ENCODE data around the gene DALRD3. TPM values are rescaled to one million over a fixed set of nuclear protein-coding genes. Genes with fewer than 3 reads are reported as not detected.

Gene DALRD3
- total RNA-seq, 2 donors from 2014 or later = 22.9 to 27.1 TPM

GRCh38 chr3:49025005-49025792, 6.8 kb upstream of the DALRD3 start:
- Mint-ChIP-seq H3K27ac (peak overlapping the region; percentile 85 to 97), H3K36me3 (peaks cover 75 to 81% of the 10 kb centered on the region in 2 donors), H3K9me3 (no peaks in the 10 kb centered on the region)
- DNase-seq (ENCODE audit: low spot score in 2 of 2) (no peak), ATAC-seq (no peak)

DNA sequence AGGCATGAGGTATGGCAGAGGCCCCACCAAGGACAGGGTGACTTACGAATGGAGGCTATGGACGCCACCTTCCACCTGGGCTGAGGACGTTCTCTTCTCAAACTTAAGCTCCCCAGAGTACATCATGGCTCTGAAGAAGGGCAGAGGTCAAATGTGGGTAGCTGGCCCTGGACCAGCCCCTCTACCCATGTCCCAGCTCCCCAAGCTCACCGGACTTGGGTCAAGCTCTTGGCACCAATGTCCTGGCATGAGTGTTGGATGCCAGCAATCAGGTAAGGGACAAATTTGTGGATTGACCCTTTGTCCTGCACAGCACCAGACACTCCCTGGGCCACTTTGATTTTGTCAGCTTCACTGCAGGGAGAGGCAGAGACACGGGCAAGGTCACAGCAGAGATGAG, 6.1 kb upstream of the DALRD3 start:
- H3K27ac Mint-ChIP-seq = peak overlapping the region in 1 of 2 donors; percentile 97
- ATAC-seq = no peak
- DNase-seq (ENCODE audit: low spot score in 2 of 2) = no peak
- H3K36me3 Mint-ChIP-seq = peaks cover 75 to 83% of the 10 kb centered on the region in 2 donors
- H3K9me3 Mint-ChIP-seq = no peaks in the 10 kb centered on the region

DNA sequence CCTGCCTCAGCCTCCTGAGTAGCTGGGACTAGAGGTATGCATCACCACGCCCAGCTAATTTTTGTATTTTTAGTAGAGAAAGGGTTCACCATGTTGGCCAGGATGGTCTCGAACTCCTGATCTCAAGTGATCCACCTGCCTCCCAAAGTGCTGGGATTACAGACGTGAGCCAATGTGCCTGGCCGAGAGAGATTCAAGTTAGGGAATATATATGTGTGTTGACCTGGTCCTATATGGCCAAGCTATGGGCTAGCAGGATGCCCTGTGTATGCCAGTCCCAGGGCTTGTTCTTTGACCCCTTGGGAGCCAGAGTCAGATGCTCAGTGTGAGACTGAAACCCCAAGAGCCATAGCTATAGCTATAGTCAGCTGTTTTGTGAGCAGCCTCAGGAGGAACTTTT, 5.4 kb upstream of the DALRD3 start:
- DNase-seq (ENCODE audit: low spot score in 2 of 2) (no peak), ATAC-seq (no peak)
- Mint-ChIP-seq H3K9me3 (no peaks in the 10 kb centered on the region), H3K27ac (peak overlapping the region; percentile 97 to 98), H3K36me3 (peaks cover 69 to 76% of the 10 kb centered on the region in 2 donors)

DNA sequence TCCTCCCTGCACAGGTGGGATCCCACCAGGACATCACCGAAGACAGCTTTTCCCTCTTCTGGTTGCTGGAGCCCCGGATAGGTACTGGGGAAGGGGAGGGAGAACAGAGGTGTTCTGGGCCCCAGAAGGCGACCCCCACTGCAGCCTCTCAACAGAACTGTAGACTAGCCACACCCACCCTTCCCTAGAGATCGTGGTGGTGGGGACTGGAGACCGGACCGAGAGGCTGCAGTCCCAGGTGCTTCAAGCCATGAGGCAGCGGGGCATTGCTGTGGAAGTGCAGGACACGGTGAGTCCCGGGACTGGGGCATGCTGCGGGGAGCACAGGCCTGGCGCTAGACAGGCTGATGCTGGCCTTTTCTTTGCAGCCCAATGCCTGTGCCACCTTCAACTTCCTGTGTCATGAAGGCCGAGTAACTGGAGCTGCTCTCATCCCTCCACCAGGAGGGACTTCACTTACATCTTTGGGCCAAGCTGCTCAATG, 4.3 kb upstream of the DALRD3 start:
- ATAC-seq = no peak
- Mint-ChIP-seq H3K9me3 (no peaks in the 10 kb centered on the region), H3K36me3 (peaks cover 59 to 66% of the 10 kb centered on the region in 2 donors), H3K27ac (peak overlapping the region; percentile 97 to 98)
- DNase-seq (ENCODE audit: low spot score in 2 of 2) = no peak

- peak within 1 kb of the TSS; percentile 97 to 99 for H3K27ac Mint-ChIP-seq
- ATAC-seq (peak; percentile 72 to 80), DNase-seq (ENCODE audit: low spot score in 2 of 2) (peak; percentile 94 to 97)
- H3K36me3 Mint-ChIP-seq = peaks cover 52 to 59% of the 10 kb centered on the region in 2 donors
- no peaks in the 10 kb centered on the region for H3K9me3 Mint-ChIP-seq
These were observed 3.7 kb upstream of the DALRD3 start, which contains the start of gene NDUFAF3 for GRCh38 chr3:49021813-49022687. Gene NDUFAF3, plus strand, starts transcription at chr3:49022121. Its CDS starts 24 bp downstream, at chr3:49022145.

- DNase-seq (ENCODE audit: low spot score in 2 of 2) (peak; percentile 98 to 99), ATAC-seq (peak; percentile 69 to 70)
- no peaks in the 10 kb centered on the region for H3K9me3 Mint-ChIP-seq
- peaks cover 45 to 51% of the 10 kb centered on the region in 2 donors for H3K36me3 Mint-ChIP-seq
- peak overlapping the region; percentile 97 to 99 for H3K27ac Mint-ChIP-seq
These were observed 2.9 kb upstream of the DALRD3 start for GRCh38 chr3:49021213-49021812.

GRCh38 chr3:49020330-49021212, 2.2 kb upstream of the DALRD3 start:
- Mint-ChIP-seq H3K27ac (peak overlapping the region; percentile 97 to 99), H3K9me3 (no peaks in the 10 kb centered on the region), H3K36me3 (peaks cover 37 to 44% of the 10 kb centered on the region in 2 donors)
- DNase-seq (ENCODE audit: low spot score in 2 of 2) (peak; percentile 46 to 81), ATAC-seq (peak; percentile 1 to 7)

- DNase-seq (ENCODE audit: low spot score in 2 of 2) (no peak), ATAC-seq (no peak)
- no peaks in the 10 kb centered on the region for H3K9me3 Mint-ChIP-seq
- peaks cover 31 to 41% of the 10 kb centered on the region in 2 donors for H3K36me3 Mint-ChIP-seq
- peak overlapping the region; percentile 92 to 97 for H3K27ac Mint-ChIP-seq
These were observed 1.6 kb upstream of the DALRD3 start for GRCh38 chr3:49019941-49020329.

GRCh38 chr3:49018707-49019006, 277 bp upstream of the DALRD3 start:
- ATAC-seq (no peak), DNase-seq (ENCODE audit: low spot score in 2 of 2) (no peak)
- Mint-ChIP-seq H3K9me3 (no peaks in the 10 kb centered on the region), H3K36me3 (peaks cover 21 to 32% of the 10 kb centered on the region in 2 donors), H3K27ac (peak overlapping the region; percentile 94 to 97)

- DNase-seq (ENCODE audit: low spot score in 2 of 2) (no peak), ATAC-seq (no peak)
- Mint-ChIP-seq H3K36me3 (peaks cover 11 to 21% of the 10 kb centered on the region in 2 donors), H3K27ac (peak overlapping the region in 1 of 2 donors; percentile 97), H3K9me3 (no peaks in the 10 kb centered on the region)
These were observed 980 bp downstream of the DALRD3 start for GRCh38 chr3:49017229-49017970.

DNA sequence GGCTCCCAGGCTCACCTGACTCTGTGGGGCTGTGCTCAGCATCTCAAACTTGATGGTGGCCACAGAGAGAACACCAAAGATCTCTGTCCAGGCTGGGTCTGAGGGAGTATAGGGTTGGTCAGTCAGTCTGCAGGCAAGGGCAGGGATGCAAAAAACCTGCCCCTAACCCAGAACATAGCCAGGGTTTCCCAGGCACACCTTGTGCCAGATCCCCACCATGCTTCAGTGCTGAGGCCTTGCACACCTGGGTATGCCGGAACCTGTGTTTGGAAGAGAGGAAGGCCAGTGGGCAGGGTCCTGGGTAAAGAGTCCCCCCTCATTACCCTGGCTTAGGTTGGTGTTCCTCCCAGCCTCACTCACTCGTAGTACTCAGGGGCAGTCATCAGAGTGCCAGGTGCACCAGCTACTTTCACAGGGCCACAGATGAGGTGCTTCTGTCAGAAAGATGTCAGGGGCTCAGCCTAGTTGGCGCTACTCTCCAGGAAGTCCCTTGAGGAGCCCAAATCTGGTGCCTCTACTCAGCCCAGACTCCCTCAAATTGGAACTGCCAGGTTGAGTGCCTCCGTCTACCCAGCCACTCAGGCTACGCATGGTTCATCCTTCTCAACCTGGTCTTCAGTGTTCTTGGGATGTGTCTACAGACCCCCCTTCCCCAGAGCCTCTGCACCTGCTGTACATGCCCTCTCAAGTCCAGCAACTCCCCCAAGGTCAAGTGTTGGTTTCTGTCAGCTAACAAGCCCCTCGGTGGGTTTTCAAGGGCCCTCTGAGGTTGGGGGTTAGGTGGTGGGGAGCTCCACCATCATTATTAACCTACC, 1.8 kb downstream of the DALRD3 start:
- no peaks in the 10 kb centered on the region for H3K9me3 Mint-ChIP-seq
- H3K27ac Mint-ChIP-seq = no peak overlapping the region
- peaks cover 9 to 18% of the 10 kb centered on the region in 2 donors for H3K36me3 Mint-ChIP-seq

GRCh38 chr3:49015765-49016164, 2.6 kb downstream of the DALRD3 start:
- DNase-seq (ENCODE audit: low spot score in 2 of 2) (no peak), ATAC-seq (no peak)
- H3K36me3 Mint-ChIP-seq = peaks cover 4 to 13% of the 10 kb centered on the region in 2 donors
- no peaks in the 10 kb centered on the region for H3K9me3 Mint-ChIP-seq
- H3K27ac Mint-ChIP-seq = peak overlapping the region in 1 of 2 donors; percentile 64

More for the DNA sequence above, 1.8 kb downstream of the DALRD3 start:
- DNase-seq (ENCODE audit: low spot score in 2 of 2) (no peak), ATAC-seq (no peak)

DNA sequence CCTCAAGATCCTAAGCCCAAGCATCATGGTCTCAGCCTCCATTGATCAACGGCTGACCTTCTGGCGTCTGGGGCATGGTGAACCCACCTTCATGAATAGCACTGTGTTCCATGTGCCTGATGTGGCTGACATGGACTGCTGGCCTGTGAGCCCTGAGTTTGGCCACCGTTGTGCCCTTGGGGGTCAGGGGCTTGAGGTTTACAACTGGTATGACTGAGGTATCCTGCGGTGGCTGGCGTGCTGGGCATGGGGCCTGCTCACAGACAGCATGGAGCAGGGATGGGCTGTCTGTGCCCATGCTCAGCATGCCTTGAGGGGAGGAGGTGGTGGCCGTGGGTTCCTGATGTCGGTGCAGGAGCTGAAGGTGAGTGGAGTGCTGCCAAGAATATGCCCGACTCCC, 3.3 kb downstream of the DALRD3 start:
- DNase-seq (ENCODE audit: low spot score in 2 of 2) (no peak), ATAC-seq (no peak)
- H3K27ac Mint-ChIP-seq = peak overlapping the region in 1 of 2 donors; percentile 64
- H3K36me3 Mint-ChIP-seq = peaks cover 0 to 6% of the 10 kb centered on the region in 2 donors
- no peaks in the 10 kb centered on the region for H3K9me3 Mint-ChIP-seq

Measured in activated naive CD4-positive, alpha-beta T cell treated with anti-CD3 and anti-CD28 coated beads, Interleukin-2, amount 50 U/mL, for 72 hours (primary cell).